ENCODE data around the gene LUZP1. TPM values are rescaled to one million over a fixed set of nuclear protein-coding genes. Genes with fewer than 3 reads are reported as not detected.

LUZP1 gene
- polyA plus RNA-seq, 1 of the 3 experiments (the other 2 are of a cell fraction) = 8.9 TPM

- H3F3A ChIP-seq (replicated peaks; ENCODE audit: insufficient read depth) = peaks cover 4% of the 10 kb centered on the region
- no peak overlapping the region for H2AFZ ChIP-seq (ENCODE audit: low read depth)
- H3K9ac ChIP-seq = no peak overlapping the region
- H3K27ac ChIP-seq (ENCODE audit: low read depth in 2 of 2, low read length in 1 of 2) = no peak overlapping the region
- H3K4me3 ChIP-seq (ENCODE audit: low read depth in 2 of 2, low read length in 1 of 2) = no peak overlapping the region
- no peaks in the 10 kb centered on the region for H3K79me2 ChIP-seq (ENCODE audit: insufficient read depth)
- TF ChIP-seq MAX (IDR thresholded peaks at IDR 0.05; ENCODE audit: low read depth) = no peak
- TF ChIP-seq GABPA (IDR thresholded peaks at IDR 0.05; ENCODE audit: low read depth) = no peak
- no peak for TF ChIP-seq FOSL2 (IDR thresholded peaks at IDR 0.05; ENCODE audit: borderline replicate concordance, low read depth)
- no peak for TF ChIP-seq GATA2 (CRISPR knock-in tag; IDR thresholded peaks at IDR 0.05)
- TF ChIP-seq YY1 (IDR thresholded peaks at IDR 0.05; ENCODE audit: low read depth) = no peak
- no peak for TF ChIP-seq CHD2 (IDR thresholded peaks at IDR 0.05; ENCODE audit: low read length, partially characterized antibody)
- no peak for TF ChIP-seq FOXJ3 (CRISPR knock-in tag; IDR thresholded peaks at IDR 0.05)
- no peak for TF ChIP-seq USF1 (IDR thresholded peaks at IDR 0.05; ENCODE audit: borderline replicate concordance, low read depth)
- TF ChIP-seq SIN3A (IDR thresholded peaks at IDR 0.05; ENCODE audit: borderline replicate concordance, low read depth, low read length) = no peak
- no peak for TF ChIP-seq IRF3 (IDR thresholded peaks at IDR 0.05; ENCODE audit: low read depth, low read length)
- no peak for TF ChIP-seq CTCF (IDR thresholded peaks at IDR 0.05)
- no peak for TF ChIP-seq TAF1 (IDR thresholded peaks at IDR 0.05; ENCODE audit: borderline replicate concordance, low read depth, low read length)
- no peak for TF ChIP-seq MXI1 (IDR thresholded peaks at IDR 0.05; ENCODE audit: low read depth, low read length)
- TF ChIP-seq RAD21 (IDR thresholded peaks at IDR 0.05; ENCODE audit: low read length) = no peak
- TF ChIP-seq SMC3 (IDR thresholded peaks at IDR 0.05; ENCODE audit: low read depth, low read length) = no peak
- TF ChIP-seq MEF2A (IDR thresholded peaks at IDR 0.05; ENCODE audit: borderline replicate concordance, low read depth) = no peak
- TF ChIP-seq FOXM1 (IDR thresholded peaks at IDR 0.05; ENCODE audit: low read depth) = no peak
- TF ChIP-seq EP300 (IDR thresholded peaks at IDR 0.05; ENCODE audit: borderline replicate concordance in 1 of 2, low read depth in 1 of 2, low read length in 1 of 2) = no peak
- no peak for TF ChIP-seq RFX5 (IDR thresholded peaks at IDR 0.05; ENCODE audit: low read length)
- WGBS (ENCODE audit: low lambda C conversion rate) = 94% methylated on average over 4 of the region's 4 CpGs
- no peaks in the 10 kb centered on the region for H3K4me1 ChIP-seq (ENCODE audit: control insufficient read depth in 1 of 2, insufficient read depth in 2 of 2, low read depth in 1 of 2, low read length in 1 of 2)
- DNase-seq = no peak
- CTCF ChIA-PET = interaction anchor here (0.8 to 4.6 kb wide), 2 partner anchors 25 to 288 kb away, joined by 3 to 25 read pairs; no protein-coding TSS in a partner anchor
- no peaks in the 10 kb centered on the region for H3K27me3 ChIP-seq (ENCODE audit: insufficient read depth)
- H3K9me2 ChIP-seq = no peaks in the 10 kb centered on the region
- H3K4me2 ChIP-seq = no peak overlapping the region
- no peaks in the 10 kb centered on the region for H3K9me3 ChIP-seq
- no peaks in the 10 kb centered on the region for H3K36me3 ChIP-seq (replicated peaks in 1 of 2; ENCODE audit: control insufficient read depth in 1 of 2, insufficient read depth in 2 of 2, low read length in 1 of 2)
- POLR2A ChIA-PET = interaction anchor here (0.5 kb wide), 1 partner anchor 115 kb away, joined by 3 read pairs; no protein-coding TSS in a partner anchor
- H4K20me1 ChIP-seq (ENCODE audit: insufficient read depth) = no peaks in the 10 kb centered on the region
These were observed 41.1 kb upstream of the LUZP1 start for GRCh38 chr1:23209770-23210169.
